Activated naive CD4-positive, alpha-beta T cell treated with anti-CD3 and anti-CD28 coated beads for 36 hours (primary cell): ENCODE measurements around the gene SLC6A4. TPM values are rescaled to one million over a fixed set of nuclear protein-coding genes. Genes with fewer than 3 reads are reported as not detected.
"Not testable (repeated sequence)": the region's sequence is repeated elsewhere in the genome, so short reads cannot be mapped to it uniquely, and the experiment has no call there.

ENCODE experiments used
- CTCF ChIA-PET: fragments of 350-600 bp; sonication (Branson Sonifier 250); formaldehyde crosslinking; loops from one replicate; lab custom pipeline; 2021; ENCODE audit warnings: antibody characterized with exemption; lab: Charles Lee
- DNase-seq: peaks from one replicate; pipeline ENCODE4 v3.0.0-alpha.2; 2020
- H3K27ac Mint-ChIP-seq: one replicate; pipeline ENCODE4 v1.8.0; 2021; ENCODE audit warnings: mild to moderate bottlenecking, mixed read lengths
- H3K27me3 Mint-ChIP-seq: one replicate; pipeline ENCODE4 v1.8.0; 2021; ENCODE audit warnings: low read depth, mixed read lengths
- H3K36me3 Mint-ChIP-seq: one replicate; pipeline ENCODE4 v1.8.0; 2021; ENCODE audit warnings: low read depth, mixed read lengths
- H3K4me1 Mint-ChIP-seq: one replicate; pipeline ENCODE4 v1.8.0; 2021; ENCODE audit warnings: low read depth, mixed read lengths
- H3K4me3 Mint-ChIP-seq: one replicate; pipeline ENCODE4 v1.8.0; 2021; ENCODE audit warnings: mild to moderate bottlenecking, moderate library complexity, mixed read lengths
- H3K9me3 Mint-ChIP-seq: one replicate; pipeline ENCODE4 v1.8.0; 2021; ENCODE audit warnings: mixed read lengths
- intact Hi-C: fragments of 100-400 bp; cut with micrococcal nuclease; formaldehyde crosslinking; loops from one replicate; pipeline ENCODE4 v1.15.1; 2023
- total RNA-seq, 2 experiments: library from RNA; stranded (reverse); gene quantifications; one replicate each; pipeline ENCODE4 v1.2.3, GENCODE V29; 2021

Gene SLC6A4
- total RNA-seq, 2 experiments from 2014 or later, result not detected

- Mint-ChIP-seq H3K4me1 (no peaks in the 10 kb centered on the region), H3K36me3 (no peaks in the 10 kb centered on the region), H3K4me3 (no peak overlapping the region), H3K27ac (no peak overlapping the region), H3K27me3 (peaks cover 7% of the 10 kb centered on the region), H3K9me3 (no peaks in the 10 kb centered on the region)
- CTCF ChIA-PET, result interaction anchor here (0.6 to 0.8 kb wide), 2 partner anchors 12 to 632 kb away, joined by 3 read pairs; no protein-coding TSS in a partner anchor
- intact Hi-C loops, result no loop called here
- no peak for DNase-seq
Observed at GRCh38 chr17:30211371-30211770, 24.1 kb downstream of the SLC6A4 start.

GRCh38 chr17:30210901-30211300 is 24.6 kb downstream of the SLC6A4 start:
- no peak for DNase-seq
- Mint-ChIP-seq H3K4me3 (no peak overlapping the region), H3K9me3 (no peaks in the 10 kb centered on the region), H3K36me3 (no peaks in the 10 kb centered on the region), H3K4me1 (no peaks in the 10 kb centered on the region), H3K27ac (no peak overlapping the region), H3K27me3 (peaks cover 7% of the 10 kb centered on the region)
- CTCF ChIA-PET, result interaction anchor here (0.8 kb wide), 1 partner anchor 12 kb away, joined by 3 read pairs; no protein-coding TSS in a partner anchor
- intact Hi-C loops, result no loop called here

- Mint-ChIP-seq H3K4me1 (no peaks in the 10 kb centered on the region), H3K36me3 (no peaks in the 10 kb centered on the region), H3K27me3 (peaks cover 7% of the 10 kb centered on the region), H3K4me3 (no peak overlapping the region), H3K9me3 (no peaks in the 10 kb centered on the region), H3K27ac (no peak overlapping the region)
- intact Hi-C loops, result no loop called here
- no peak for DNase-seq
- CTCF ChIA-PET, result interaction anchor here (0.7 to 0.8 kb wide), 2 partner anchors 13 to 740 kb away, joined by 3 read pairs; no protein-coding TSS in a partner anchor
Observed at GRCh38 chr17:30210366-30210765, 25.1 kb downstream of the SLC6A4 start.

GRCh38 chr17:30209930-30210329 is 25.6 kb downstream of the SLC6A4 start:
- Mint-ChIP-seq H3K9me3 (no peaks in the 10 kb centered on the region), H3K27ac (no peak overlapping the region), H3K36me3 (no peaks in the 10 kb centered on the region), H3K4me3 (no peak overlapping the region), H3K4me1 (no peaks in the 10 kb centered on the region), H3K27me3 (peaks cover 7% of the 10 kb centered on the region)
- intact Hi-C loops, result no loop called here
- CTCF ChIA-PET, result interaction anchor here (0.7 kb wide), 1 partner anchor 741 kb away, joined by 3 read pairs; no protein-coding TSS in a partner anchor
- DNase-seq, result no peak

GRCh38 chr17:30208214-30208613 is 27.3 kb downstream of the SLC6A4 start:
- Mint-ChIP-seq H3K27ac (no peak overlapping the region), H3K27me3 (peaks cover 12% of the 10 kb centered on the region), H3K9me3 (no peaks in the 10 kb centered on the region), H3K36me3 (no peaks in the 10 kb centered on the region), H3K4me1 (no peaks in the 10 kb centered on the region), H3K4me3 (no peak overlapping the region)
- CTCF ChIA-PET, result no interaction called here
- intact Hi-C loops, result no loop called here
- DNase-seq, result no peak

- Mint-ChIP-seq H3K4me3 (no peak overlapping the region), H3K9me3 (no peaks in the 10 kb centered on the region), H3K27me3 (peaks cover 12% of the 10 kb centered on the region), H3K27ac (no peak overlapping the region), H3K36me3 (no peaks in the 10 kb centered on the region), H3K4me1 (no peaks in the 10 kb centered on the region)
- CTCF ChIA-PET, result no interaction called here
- intact Hi-C loops, result no loop called here
- no peak for DNase-seq
Observed at GRCh38 chr17:30207655-30208054, 27.8 kb downstream of the SLC6A4 start.

- intact Hi-C loops, result no loop called here
- peaks cover 20% of the 10 kb centered on the region for H3K27me3 Mint-ChIP-seq
- CTCF ChIA-PET, result interaction anchor here (1.3 kb wide), 1 partner anchor 133 kb away, joined by 4 read pairs; no protein-coding TSS in a partner anchor
- no peaks in the 10 kb centered on the region for H3K4me1 Mint-ChIP-seq
- no peaks in the 10 kb centered on the region for H3K36me3 Mint-ChIP-seq
- H3K9me3 Mint-ChIP-seq, result no peaks in the 10 kb centered on the region
- DNase-seq, result no peak
- H3K27ac Mint-ChIP-seq, result no peak overlapping the region
- no peak overlapping the region for H3K4me3 Mint-ChIP-seq
Observed at GRCh38 chr17:30203471-30203981, 32.0 kb downstream of the SLC6A4 start.

GRCh38 chr17:30200656-30201055 is 34.8 kb downstream of the SLC6A4 start:
- intact Hi-C loops, DNase-seq, H3K4me1 Mint-ChIP-seq, CTCF ChIA-PET, H3K9me3 Mint-ChIP-seq, H3K4me3 Mint-ChIP-seq, H3K27ac Mint-ChIP-seq, H3K36me3 Mint-ChIP-seq: not testable (repeated sequence)
- peaks cover 20% of the 10 kb centered on the region for H3K27me3 Mint-ChIP-seq

GRCh38 chr17:30200106-30200505 is 35.4 kb downstream of the SLC6A4 start:
- no peak overlapping the region for H3K27ac Mint-ChIP-seq
- no peaks in the 10 kb centered on the region for H3K36me3 Mint-ChIP-seq
- H3K4me1 Mint-ChIP-seq, result no peaks in the 10 kb centered on the region
- intact Hi-C loops, result no loop called here
- no peaks in the 10 kb centered on the region for H3K9me3 Mint-ChIP-seq
- peaks cover 20% of the 10 kb centered on the region for H3K27me3 Mint-ChIP-seq
- CTCF ChIA-PET, result interaction anchor here (0.8 kb wide), 1 partner anchor 95 kb away, joined by 4 read pairs; no protein-coding TSS in a partner anchor
- H3K4me3 Mint-ChIP-seq, result no peak overlapping the region
- DNase-seq, result no peak

- Mint-ChIP-seq H3K36me3 (no peaks in the 10 kb centered on the region), H3K4me3 (no peak overlapping the region), H3K4me1 (no peaks in the 10 kb centered on the region), H3K27me3 (peaks cover 19% of the 10 kb centered on the region), H3K27ac (no peak overlapping the region), H3K9me3 (no peaks in the 10 kb centered on the region)
- intact Hi-C loops, result no loop called here
- DNase-seq, result no peak
- CTCF ChIA-PET, result interaction anchor here (0.8 kb wide), 1 partner anchor 95 kb away, joined by 4 read pairs; no protein-coding TSS in a partner anchor
Observed at GRCh38 chr17:30199600-30199999, 35.9 kb downstream of the SLC6A4 start.

GRCh38 chr17:30197416-30197815 is 38.1 kb downstream of the SLC6A4 start:
- Mint-ChIP-seq H3K4me1 (no peaks in the 10 kb centered on the region), H3K36me3 (no peaks in the 10 kb centered on the region), H3K27me3 (peaks cover 18% of the 10 kb centered on the region), H3K4me3 (no peak overlapping the region), H3K9me3 (no peaks in the 10 kb centered on the region), H3K27ac (no peak overlapping the region)
- no peak for DNase-seq
- CTCF ChIA-PET, result no interaction called here
- intact Hi-C loops, result no loop called here

GRCh38 chr17:30196504-30196903 is 39.0 kb downstream of the SLC6A4 start:
- H3K4me3 Mint-ChIP-seq, result no peak overlapping the region
- no peaks in the 10 kb centered on the region for H3K9me3 Mint-ChIP-seq
- CTCF ChIA-PET, result interaction anchor here (1.3 kb wide), 1 partner anchor 140 kb away, joined by 3 read pairs; no protein-coding TSS in a partner anchor
- intact Hi-C loops, result no loop called here
- DNase-seq, result no peak
- H3K36me3 Mint-ChIP-seq, result no peaks in the 10 kb centered on the region
- H3K27me3 Mint-ChIP-seq, result peaks cover 14% of the 10 kb centered on the region
- no peaks in the 10 kb centered on the region for H3K4me1 Mint-ChIP-seq
- no peak overlapping the region for H3K27ac Mint-ChIP-seq

GRCh38 chr17:30191072-30191471 is 44.4 kb downstream of the SLC6A4 start:
- Mint-ChIP-seq H3K4me3 (no peak overlapping the region), H3K27me3 (peaks cover 3% of the 10 kb centered on the region), H3K4me1 (no peaks in the 10 kb centered on the region), H3K27ac (no peak overlapping the region), H3K36me3 (no peaks in the 10 kb centered on the region), H3K9me3 (no peaks in the 10 kb centered on the region)
- CTCF ChIA-PET, result interaction anchor here (1.2 kb wide), 1 partner anchor 18 kb away, joined by 4 read pairs; no protein-coding TSS in a partner anchor
- intact Hi-C loops, result no loop called here
- no peak for DNase-seq
